Measurements from ENCODE around the gene BPIFB6.

The BPIFB6 gene

GRCh38 chr20:33019465-33020277 is 11.8 kb upstream of the BPIFB6 start:
- no peaks in the 10 kb centered on the region for H3K79me2 ChIP-seq (ENCODE audit: low read length)
- H4K20me1 ChIP-seq (ENCODE audit: insufficient read depth, low read length) = no peaks in the 10 kb centered on the region
- H3K27ac ChIP-seq (ENCODE audit: low read length) = no peak overlapping the region
- no peaks in the 10 kb centered on the region for H3K4me1 ChIP-seq (ENCODE audit: low read length)
- H3F3A ChIP-seq (ENCODE audit: insufficient read depth, low read length) = no peaks in the 10 kb centered on the region
- H3K4me3 ChIP-seq (ENCODE audit: low read length) = no peak overlapping the region
- H3K4me2 ChIP-seq (ENCODE audit: low read depth, low read length) = no peak overlapping the region
- no peak overlapping the region for H3K9ac ChIP-seq (ENCODE audit: low read length)
- TF ChIP-seq, protein P1, sequence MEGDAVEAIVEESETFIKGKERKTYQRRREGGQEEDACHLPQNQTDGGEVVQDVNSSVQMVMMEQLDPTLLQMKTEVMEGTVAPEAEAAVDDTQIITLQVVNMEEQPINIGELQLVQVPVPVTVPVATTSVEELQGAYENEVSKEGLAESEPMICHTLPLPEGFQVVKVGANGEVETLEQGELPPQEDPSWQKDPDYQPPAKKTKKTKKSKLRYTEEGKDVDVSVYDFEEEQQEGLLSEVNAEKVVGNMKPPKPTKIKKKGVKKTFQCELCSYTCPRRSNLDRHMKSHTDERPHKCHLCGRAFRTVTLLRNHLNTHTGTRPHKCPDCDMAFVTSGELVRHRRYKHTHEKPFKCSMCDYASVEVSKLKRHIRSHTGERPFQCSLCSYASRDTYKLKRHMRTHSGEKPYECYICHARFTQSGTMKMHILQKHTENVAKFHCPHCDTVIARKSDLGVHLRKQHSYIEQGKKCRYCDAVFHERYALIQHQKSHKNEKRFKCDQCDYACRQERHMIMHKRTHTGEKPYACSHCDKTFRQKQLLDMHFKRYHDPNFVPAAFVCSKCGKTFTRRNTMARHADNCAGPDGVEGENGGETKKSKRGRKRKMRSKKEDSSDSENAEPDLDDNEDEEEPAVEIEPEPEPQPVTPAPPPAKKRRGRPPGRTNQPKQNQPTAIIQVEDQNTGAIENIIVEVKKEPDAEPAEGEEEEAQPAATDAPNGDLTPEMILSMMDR (IDR thresholded peaks at IDR 0.05; ENCODE audit: low read length) = no peak
- no peak for TF ChIP-seq EZH2phosphoT487 (IDR thresholded peaks at IDR 0.05; ENCODE audit: low read length)
- no peak for DNase-seq
- H3K27me3 ChIP-seq (replicated peaks; ENCODE audit: insufficient read depth, low read length) = peaks cover 83% of the 10 kb centered on the region
- H3K36me3 ChIP-seq (replicated peaks; ENCODE audit: insufficient read depth, low read length) = no peaks in the 10 kb centered on the region
- no peaks in the 10 kb centered on the region for H3K9me2 ChIP-seq (replicated peaks; ENCODE audit: insufficient read depth, low read length)
- no peak overlapping the region for H2AFZ ChIP-seq (ENCODE audit: low read length)
- H3K9me3 ChIP-seq (replicated peaks; ENCODE audit: insufficient read depth, low read length) = no peaks in the 10 kb centered on the region

- no peaks in the 10 kb centered on the region for H3K36me3 ChIP-seq (replicated peaks; ENCODE audit: insufficient read depth, low read length)
These were observed 10.9 kb upstream of the BPIFB6 start for GRCh38 chr20:33020278-33021161.

DNA sequence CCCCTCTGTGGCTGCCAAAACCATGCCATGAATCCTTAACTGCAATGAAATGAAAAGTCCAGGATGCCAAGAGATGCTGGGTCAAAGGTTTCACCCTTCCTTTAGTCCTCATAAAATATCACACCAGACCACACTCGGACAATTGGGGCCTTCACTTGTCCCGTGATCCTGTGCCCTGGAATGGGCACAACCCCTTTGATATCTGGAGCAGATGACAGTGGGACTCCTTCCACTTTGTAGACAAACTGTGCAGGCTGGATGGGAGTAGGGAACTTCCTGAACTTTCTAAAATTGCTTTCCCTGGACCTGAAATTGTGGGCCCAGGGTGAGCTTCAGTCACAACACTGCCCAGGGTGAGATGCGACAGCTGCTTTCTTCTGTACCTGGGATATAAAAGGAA is 9.6 kb upstream of the BPIFB6 start:
- Histone ChIP-seq H3K4me2 (ENCODE audit: low read depth, low read length) (no peak overlapping the region), H3K79me2 (ENCODE audit: low read length) (no peaks in the 10 kb centered on the region), H3K4me1 (ENCODE audit: low read length) (no peaks in the 10 kb centered on the region), H2AFZ (ENCODE audit: low read length) (no peak overlapping the region), H3K9me2 (replicated peaks; ENCODE audit: insufficient read depth, low read length) (no peaks in the 10 kb centered on the region), H4K20me1 (ENCODE audit: insufficient read depth, low read length) (no peaks in the 10 kb centered on the region), H3K27ac (ENCODE audit: low read length) (no peak overlapping the region), H3F3A (ENCODE audit: insufficient read depth, low read length) (no peaks in the 10 kb centered on the region), H3K27me3 (replicated peaks; ENCODE audit: insufficient read depth, low read length) (peaks cover 72% of the 10 kb centered on the region), H3K4me3 (ENCODE audit: low read length) (no peak overlapping the region), H3K9me3 (replicated peaks; ENCODE audit: insufficient read depth, low read length) (no peaks in the 10 kb centered on the region), H3K9ac (ENCODE audit: low read length) (no peak overlapping the region), H3K36me3 (replicated peaks; ENCODE audit: insufficient read depth, low read length) (no peaks in the 10 kb centered on the region)
- TF ChIP-seq, protein P1 (IDR thresholded peaks at IDR 0.05; ENCODE audit: low read length) = no peak
- TF ChIP-seq EZH2 (optimal IDR thresholded peaks at IDR 0.05; ENCODE audit: low read depth, low read length) = no peak
- DNase-seq = no peak

More at GRCh38 chr20:33020278-33021161, 10.9 kb upstream of the BPIFB6 start:
- H3F3A ChIP-seq (ENCODE audit: insufficient read depth, low read length) = no peaks in the 10 kb centered on the region
- no peaks in the 10 kb centered on the region for H3K9me2 ChIP-seq (replicated peaks; ENCODE audit: insufficient read depth, low read length)
- no peak for TF ChIP-seq EZH2phosphoT487 (IDR thresholded peaks at IDR 0.05; ENCODE audit: low read length)
- TF ChIP-seq, protein P1 (IDR thresholded peaks at IDR 0.05; ENCODE audit: low read length) = no peak
- TF ChIP-seq EZH2 (optimal IDR thresholded peaks at IDR 0.05; ENCODE audit: low read depth, low read length) = no peak
- H3K4me2 ChIP-seq (ENCODE audit: low read depth, low read length) = no peak overlapping the region
- no peak overlapping the region for H2AFZ ChIP-seq (ENCODE audit: low read length)
- peaks cover 81% of the 10 kb centered on the region for H3K27me3 ChIP-seq (replicated peaks; ENCODE audit: insufficient read depth, low read length)
- H3K9ac ChIP-seq (ENCODE audit: low read length) = no peak overlapping the region
- H4K20me1 ChIP-seq (ENCODE audit: insufficient read depth, low read length) = no peaks in the 10 kb centered on the region
- H3K27ac ChIP-seq (ENCODE audit: low read length) = no peak overlapping the region
- no peaks in the 10 kb centered on the region for H3K79me2 ChIP-seq (ENCODE audit: low read length)
- no peaks in the 10 kb centered on the region for H3K4me1 ChIP-seq (ENCODE audit: low read length)
- H3K4me3 ChIP-seq (ENCODE audit: low read length) = no peak overlapping the region
- DNase-seq = no peak
- no peaks in the 10 kb centered on the region for H3K9me3 ChIP-seq (replicated peaks; ENCODE audit: insufficient read depth, low read length)

All from MM.1S (cell line).